Transverse colon (tissue), 4 donors: ENCODE measurements around the gene UBE2S. TPM values are rescaled to one million over a fixed set of nuclear protein-coding genes. Genes with fewer than 3 reads are reported as not detected.

Source experiments
- DNase-seq: peaks from one replicate; pipeline ENCODE4 v3.0.0-alpha.2; 2019
- H3K27ac ChIP-seq, 4 donors: fragments of 200-600 bp; sonication (generic); 2 replicates each; pipeline ENCODE4 v1.5.1; 2016 to 2018; ENCODE audit warnings: inconsistent platforms in 4 of 4
- H3K27me3 ChIP-seq: fragments of 200-600 bp; sonication (generic); 2 replicates; pipeline ENCODE4 v1.5.1; 2017; ENCODE audit warnings: inconsistent platforms
- H3K36me3 ChIP-seq, 4 donors: fragments of 200-600 bp; sonication (generic); 2 replicates each; pipeline ENCODE4 v1.5.1; 2017 to 2019; ENCODE audit warnings: inconsistent platforms in 4 of 4
- H3K4me1 ChIP-seq, 4 donors: fragments of 200-600 bp; sonication (generic); 2 replicates each; pipeline ENCODE4 v1.5.1; 2017 to 2020; ENCODE audit warnings: inconsistent platforms in 4 of 4
- H3K4me3 ChIP-seq, 4 donors: fragments of 200-600 bp; sonication (generic); 1 replicate in 1 of 4; 2 replicates in 3 of 4; pipeline versions ENCODE4 v1.5.1 to v1.6.1; 2017 to 2019; ENCODE audit warnings: inconsistent platforms in 4 of 4
- H3K9me3 ChIP-seq, 2 donors: fragments of 200-600 bp; sonication (generic); 2 replicates each; pipeline ENCODE4 v1.5.1; 2017 to 2019; ENCODE audit warnings: inconsistent platforms in 2 of 2
- EP300 ChIP-seq: sonication (generic); formaldehyde crosslinking; IDR thresholded peaks from one replicate; pipeline ENCODE4 v1.6.1; 2017; ENCODE audit warnings: antibody characterized with exemption, low read depth
- POLR2A ChIP-seq: fragments of 450-650 bp; IDR thresholded peaks from one replicate; pipeline ENCODE4 v1.6.1; 2016; ENCODE audit warnings: antibody characterized with exemption, mild to moderate bottlenecking, moderate library complexity
- POLR2AphosphoS5 ChIP-seq, 3 donors: sonication (generic); formaldehyde crosslinking; IDR thresholded peaks; one replicate each; pipeline ENCODE4 v1.6.1; 2016; ENCODE audit warnings: antibody characterized with exemption in 3 of 3
- WGBS, 2 donors: methylation state at CpG; one replicate each; pipeline ENCODE4 v1.1.5; 2018; ENCODE audit warnings: low coverage in 1 of 2; 5-methylcytosine and 5-hydroxymethylcytosine counted together
- in situ Hi-C, 4 donors: fragments of 200-750 bp; cut with MboI; loops; one replicate each; pipeline versions ENCODE4 v1.15.0 to v1.15.1; 2017; ENCODE audit warnings: low sequenced_read_pairs in 3 of 4, low pct_ligation_motif_present in 1 of 4, low pct_unique_long_range_greater_than_20kb in 1 of 4
- intact Hi-C: fragments of 100-400 bp; cut with DNase I; formaldehyde crosslinking; loops from one replicate; pipeline ENCODE4 v1.15.1; 2023; ENCODE audit warnings: low total_unique reads
- total RNA-seq, 4 donors: library from RNA; depleted of rRNA; stranded (reverse); fragments of >200 nt; gene quantifications; one replicate each; pipeline ENCODE4 v1.1.0, GENCODE V29; 2016
- TF ChIP-seq, protein P1 (sequence below), 5 experiments: fragments of 200-600 bp in 3 of 5; fragments of 450-650 bp in 2 of 5; sonication (generic) in 3 of 5; IDR thresholded peaks; 1 replicate in 2 of 5; 2 replicates in 3 of 5; pipeline ENCODE4 v1.5.1; 2016 to 2017; ENCODE audit warnings: antibody characterized with exemption in 5 of 5, inconsistent platforms in 3 of 5, mild to moderate bottlenecking in 2 of 5, moderate library complexity in 1 of 5

UBE2S gene
- total RNA-seq, 4 donors from 2014 or later: 12.4 to 40.8 (median 18.1) TPM

DNA sequence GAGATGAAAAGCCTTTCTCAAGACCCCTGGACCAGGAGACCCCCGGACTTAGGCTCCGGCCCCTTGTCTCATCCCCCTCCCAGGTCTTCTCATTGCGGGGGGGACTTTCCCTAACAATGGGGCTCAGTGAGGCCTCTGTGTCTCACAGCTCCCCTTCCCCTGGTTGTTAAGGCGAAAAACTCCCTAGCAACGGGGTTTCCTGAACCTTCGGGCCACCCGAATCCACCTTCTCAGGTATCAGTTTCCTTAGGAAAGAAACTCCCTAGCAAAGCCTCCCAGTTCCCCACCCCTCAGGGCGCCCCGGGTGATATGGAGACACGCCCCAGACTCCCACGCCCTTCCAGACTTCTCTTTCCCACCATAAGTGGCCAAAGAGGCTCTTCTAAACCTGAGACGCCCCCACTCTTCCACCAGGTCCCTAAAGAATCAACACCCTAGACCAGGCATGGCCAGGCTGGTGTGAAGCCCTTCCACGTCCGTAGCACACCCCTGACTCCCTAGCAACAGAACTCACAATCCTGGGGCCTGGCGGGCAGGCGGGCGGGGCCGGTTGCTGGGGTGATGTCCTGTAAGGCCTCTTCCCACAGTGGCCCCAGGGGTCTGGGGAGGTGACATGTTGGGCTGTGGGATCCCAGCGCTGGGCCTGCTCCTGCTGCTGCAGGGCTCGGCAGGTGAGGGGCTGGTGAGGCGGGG, 31.2 kb downstream of the UBE2S start, which contains the start of gene TMEM190:
TSS of gene TMEM190 (plus strand) at position 586 of the 693 bp plus-strand sequence. CDS start at position 614, 28 bp downstream.
- Histone ChIP-seq H3K4me3 (no peak within 1 kb of the TSS), H3K27ac (no peak within 1 kb of the TSS), H3K36me3 (no peaks in the 10 kb centered on the region), H3K4me1 (peaks cover 0 to 18% (median 7%) of the 10 kb centered on the region in 4 donors), H3K9me3 (no peaks in the 10 kb centered on the region), H3K27me3 (peaks cover 53% of the 10 kb centered on the region)
- intact Hi-C loops (no loop called here), in situ Hi-C loops (loop anchor here in 1 of 4 donors (25.0 kb wide), 1 partner anchor 89 kb away; the partner anchor contains the start of genes BRSK1 and HSPBP1)
- TF ChIP-seq, protein P1, sequence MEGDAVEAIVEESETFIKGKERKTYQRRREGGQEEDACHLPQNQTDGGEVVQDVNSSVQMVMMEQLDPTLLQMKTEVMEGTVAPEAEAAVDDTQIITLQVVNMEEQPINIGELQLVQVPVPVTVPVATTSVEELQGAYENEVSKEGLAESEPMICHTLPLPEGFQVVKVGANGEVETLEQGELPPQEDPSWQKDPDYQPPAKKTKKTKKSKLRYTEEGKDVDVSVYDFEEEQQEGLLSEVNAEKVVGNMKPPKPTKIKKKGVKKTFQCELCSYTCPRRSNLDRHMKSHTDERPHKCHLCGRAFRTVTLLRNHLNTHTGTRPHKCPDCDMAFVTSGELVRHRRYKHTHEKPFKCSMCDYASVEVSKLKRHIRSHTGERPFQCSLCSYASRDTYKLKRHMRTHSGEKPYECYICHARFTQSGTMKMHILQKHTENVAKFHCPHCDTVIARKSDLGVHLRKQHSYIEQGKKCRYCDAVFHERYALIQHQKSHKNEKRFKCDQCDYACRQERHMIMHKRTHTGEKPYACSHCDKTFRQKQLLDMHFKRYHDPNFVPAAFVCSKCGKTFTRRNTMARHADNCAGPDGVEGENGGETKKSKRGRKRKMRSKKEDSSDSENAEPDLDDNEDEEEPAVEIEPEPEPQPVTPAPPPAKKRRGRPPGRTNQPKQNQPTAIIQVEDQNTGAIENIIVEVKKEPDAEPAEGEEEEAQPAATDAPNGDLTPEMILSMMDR (IDR thresholded peaks at IDR 0.05): no peak
- TF ChIP-seq POLR2AphosphoS5 (IDR thresholded peaks at IDR 0.05) (no peak), POLR2A (no peak), EP300 (no peak)
- no peak for DNase-seq
- 32 to 41% methylated on average over 6 to 20 of the region's 21 CpGs for WGBS, 2 donors

DNA sequence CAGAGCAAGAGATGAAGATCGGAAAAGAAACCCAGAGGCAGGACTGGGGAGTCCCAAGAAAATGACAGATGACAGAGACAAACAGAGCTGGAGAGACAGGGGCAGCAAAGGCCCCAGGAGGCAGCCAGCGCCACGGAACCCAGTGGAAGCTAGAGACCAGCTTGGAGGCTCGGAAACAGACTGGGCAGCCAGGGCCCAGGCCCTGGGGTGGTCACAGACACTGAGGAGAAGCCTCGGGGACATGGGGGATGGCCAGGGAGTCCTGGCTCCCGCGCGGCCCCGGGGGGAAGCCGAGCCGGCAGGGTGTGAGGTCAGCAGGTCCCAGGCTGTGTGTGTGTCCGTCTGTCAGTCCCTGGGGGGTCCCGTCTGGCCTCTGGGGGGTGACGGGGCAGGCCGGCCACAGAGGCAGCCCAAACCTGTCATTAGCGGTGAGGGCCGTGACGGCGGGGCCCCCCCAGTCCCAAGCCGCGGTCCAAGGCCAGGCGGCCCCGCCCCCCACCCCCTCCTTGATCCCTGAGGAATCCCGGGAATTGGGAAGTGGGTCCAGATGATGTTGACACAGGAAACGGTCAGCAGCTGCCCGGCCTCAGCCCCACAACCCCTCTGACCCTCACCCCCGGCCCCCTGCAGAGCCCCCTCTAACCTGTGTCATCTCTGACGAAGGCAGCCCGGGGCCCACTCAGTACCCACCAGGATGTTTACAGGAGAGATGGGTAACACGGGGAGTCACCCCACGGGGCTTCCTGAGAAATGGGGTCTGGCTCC, 33.4 kb downstream of the UBE2S start:
- DNase-seq: no peak
- no peaks in the 10 kb centered on the region for H3K36me3 ChIP-seq
- TF ChIP-seq, protein P1 (IDR thresholded peaks at IDR 0.05): no peak
- TF ChIP-seq EP300 (no peak), POLR2A (no peak), POLR2AphosphoS5 (IDR thresholded peaks at IDR 0.05) (no peak)
- peaks cover 74% of the 10 kb centered on the region for H3K27me3 ChIP-seq
- H3K4me1 ChIP-seq: peaks cover 2 to 29% (median 16%) of the 10 kb centered on the region in 4 donors
- WGBS, 2 donors: 8 to 26% methylated on average over 5 to 29 of the region's 31 CpGs
- peak overlapping the region in 1 of 4 donors; percentile 31 for H3K27ac ChIP-seq
- in situ Hi-C loops (no loop called here), intact Hi-C loops (loop anchor here (1.0 kb wide), 1 partner anchor 145 kb away; no protein-coding TSS in a partner anchor)
- no peak overlapping the region for H3K4me3 ChIP-seq
- H3K9me3 ChIP-seq: no peaks in the 10 kb centered on the region

DNA sequence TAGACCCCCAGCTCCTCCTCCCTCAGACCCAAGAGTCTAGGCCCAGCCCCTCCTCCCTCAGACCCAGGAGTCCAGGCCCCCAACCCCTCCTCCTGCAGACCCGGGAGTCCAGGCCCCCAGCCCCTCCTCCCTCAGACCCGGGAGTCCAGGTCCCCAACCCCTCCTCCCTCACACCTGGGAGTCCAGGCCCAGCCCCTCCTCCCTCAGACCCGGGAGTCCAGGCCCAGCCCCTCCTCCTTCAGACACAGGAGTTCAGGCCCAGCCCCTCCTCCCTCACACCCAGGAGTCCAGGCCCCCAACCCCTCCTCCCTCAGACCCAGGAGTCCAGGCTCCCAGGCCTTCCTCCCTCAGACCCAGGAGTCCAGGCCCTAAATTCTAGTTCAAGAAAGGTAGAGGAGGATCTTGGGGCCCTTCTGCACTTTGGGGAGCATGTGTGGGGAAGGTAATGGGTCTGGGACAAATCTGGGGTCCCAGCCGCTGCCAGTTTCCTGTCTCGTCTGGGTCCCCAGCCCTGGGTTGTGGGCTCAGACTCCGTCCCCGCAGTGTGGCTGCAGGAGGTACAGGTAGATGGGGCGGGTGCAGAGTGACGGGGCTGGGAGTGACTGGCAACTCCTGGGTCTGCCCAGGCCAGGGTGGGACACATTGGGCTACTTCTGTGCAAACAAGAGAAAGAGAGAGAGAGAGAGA, 34.1 kb downstream of the UBE2S start:
- H3K27me3 ChIP-seq: peaks cover 81% of the 10 kb centered on the region
- no peaks in the 10 kb centered on the region for H3K9me3 ChIP-seq

More for the DNA sequence above, 34.1 kb downstream of the UBE2S start:
- WGBS, 2 donors: 34% methylated on average over 9 of the region's 9 CpGs; no CpG with 5 or more reads in 1 of the 2 donors
- peak overlapping the region in 1 of 4 donors; percentile 31 for H3K27ac ChIP-seq
- H3K4me1 ChIP-seq: peaks cover 3 to 34% (median 20%) of the 10 kb centered on the region in 4 donors
- DNase-seq: no peak
- no peak overlapping the region for H3K4me3 ChIP-seq
- no peak for TF ChIP-seq POLR2AphosphoS5 (IDR thresholded peaks at IDR 0.05)
- TF ChIP-seq, protein P1 (IDR thresholded peaks at IDR 0.05): no peak
- TF ChIP-seq POLR2A: no peak
- TF ChIP-seq EP300: no peak
- intact Hi-C loops: loop anchor here (1.0 kb wide), 1 partner anchor 144 kb away; no protein-coding TSS in a partner anchor
- no peaks in the 10 kb centered on the region for H3K36me3 ChIP-seq
- in situ Hi-C loops: no loop called here
